ENCODE results near the gene RUNX2.

DNA sequence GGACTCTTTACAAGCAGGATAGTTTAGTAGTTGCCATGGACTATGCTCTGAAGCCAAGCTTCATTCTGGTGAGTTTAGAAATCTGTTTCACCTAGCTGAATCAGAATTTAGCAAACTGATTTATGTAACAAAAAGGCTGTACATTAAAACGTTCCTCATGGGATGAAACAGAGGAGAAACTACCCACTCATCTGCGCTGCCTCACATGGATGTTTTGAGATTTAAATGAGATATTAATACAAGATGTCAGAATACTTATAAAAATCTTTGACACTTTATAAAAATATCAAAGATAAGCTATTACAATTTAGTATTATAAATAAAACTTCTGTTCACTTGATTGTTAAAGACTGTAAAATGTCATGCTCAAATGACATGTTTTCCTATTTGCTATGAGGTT lies 16.8 kb downstream of the RUNX2 start:
- TF ChIP-seq POLR2A (IDR thresholded peaks at IDR 0.05), result no peak
- TF ChIP-seq, protein P1, sequence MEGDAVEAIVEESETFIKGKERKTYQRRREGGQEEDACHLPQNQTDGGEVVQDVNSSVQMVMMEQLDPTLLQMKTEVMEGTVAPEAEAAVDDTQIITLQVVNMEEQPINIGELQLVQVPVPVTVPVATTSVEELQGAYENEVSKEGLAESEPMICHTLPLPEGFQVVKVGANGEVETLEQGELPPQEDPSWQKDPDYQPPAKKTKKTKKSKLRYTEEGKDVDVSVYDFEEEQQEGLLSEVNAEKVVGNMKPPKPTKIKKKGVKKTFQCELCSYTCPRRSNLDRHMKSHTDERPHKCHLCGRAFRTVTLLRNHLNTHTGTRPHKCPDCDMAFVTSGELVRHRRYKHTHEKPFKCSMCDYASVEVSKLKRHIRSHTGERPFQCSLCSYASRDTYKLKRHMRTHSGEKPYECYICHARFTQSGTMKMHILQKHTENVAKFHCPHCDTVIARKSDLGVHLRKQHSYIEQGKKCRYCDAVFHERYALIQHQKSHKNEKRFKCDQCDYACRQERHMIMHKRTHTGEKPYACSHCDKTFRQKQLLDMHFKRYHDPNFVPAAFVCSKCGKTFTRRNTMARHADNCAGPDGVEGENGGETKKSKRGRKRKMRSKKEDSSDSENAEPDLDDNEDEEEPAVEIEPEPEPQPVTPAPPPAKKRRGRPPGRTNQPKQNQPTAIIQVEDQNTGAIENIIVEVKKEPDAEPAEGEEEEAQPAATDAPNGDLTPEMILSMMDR (IDR thresholded peaks at IDR 0.05), result no peak

All from breast epithelium (tissue), 3 donors.